Stimulated activated CD8-positive, alpha-beta memory T cell treated with anti-CD3 and anti-CD28 coated beads, Interleukin-7, amount 100 ng/mL, for 1 hour (primary cell): ENCODE measurements around the gene ABCB7.
"Not testable (repeated sequence)": the region's sequence is repeated elsewhere in the genome, so short reads cannot be mapped to it uniquely, and the experiment has no call there.

ENCODE experiments used
- DNase-seq, 2 donors: peaks; one replicate each; pipeline ENCODE4 v3.0.0-alpha.2; 2020; ENCODE audit warnings: low read depth in 2 of 2

Gene ABCB7

DNA sequence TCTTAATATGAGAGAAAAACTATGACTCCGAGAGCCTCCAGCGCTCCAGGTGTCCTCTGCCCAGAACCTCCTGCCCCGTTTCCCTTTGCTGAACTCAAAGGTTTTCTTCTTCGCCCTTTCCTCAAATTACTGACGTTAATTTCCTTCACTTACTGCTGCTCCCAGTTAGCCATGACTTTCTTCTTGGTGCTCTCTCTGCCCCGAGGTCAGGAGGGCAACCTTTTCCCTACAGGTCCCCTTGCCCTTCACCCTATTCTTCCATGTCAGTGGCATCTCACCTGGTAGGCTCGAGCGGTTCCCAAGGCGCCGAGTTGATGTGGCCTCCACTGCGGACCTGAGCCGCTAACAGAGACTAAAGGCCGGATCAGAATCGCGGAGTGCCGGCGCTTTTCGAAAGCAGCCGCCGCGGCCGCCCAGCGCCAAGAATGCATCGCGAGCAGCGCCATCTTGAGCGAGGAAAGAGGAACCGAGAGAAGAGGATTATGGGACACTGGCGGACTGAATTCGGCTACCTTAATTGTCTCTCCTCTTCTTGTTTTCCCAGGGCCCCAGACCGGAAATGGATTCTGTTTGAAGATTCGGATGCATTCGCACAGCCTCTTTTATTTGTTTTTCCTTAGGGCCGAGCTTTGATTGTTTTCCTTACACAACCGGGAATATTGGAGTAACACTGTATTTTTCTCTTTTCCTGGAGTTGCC, at the start of gene ABCB7:
ABCB7 (minus strand) TSS at position 457 of the 699 bp plus-strand sequence; CDS start at position 446, 11 bp downstream.
- DNase-seq, result peak; percentile 18 to 22

DNA sequence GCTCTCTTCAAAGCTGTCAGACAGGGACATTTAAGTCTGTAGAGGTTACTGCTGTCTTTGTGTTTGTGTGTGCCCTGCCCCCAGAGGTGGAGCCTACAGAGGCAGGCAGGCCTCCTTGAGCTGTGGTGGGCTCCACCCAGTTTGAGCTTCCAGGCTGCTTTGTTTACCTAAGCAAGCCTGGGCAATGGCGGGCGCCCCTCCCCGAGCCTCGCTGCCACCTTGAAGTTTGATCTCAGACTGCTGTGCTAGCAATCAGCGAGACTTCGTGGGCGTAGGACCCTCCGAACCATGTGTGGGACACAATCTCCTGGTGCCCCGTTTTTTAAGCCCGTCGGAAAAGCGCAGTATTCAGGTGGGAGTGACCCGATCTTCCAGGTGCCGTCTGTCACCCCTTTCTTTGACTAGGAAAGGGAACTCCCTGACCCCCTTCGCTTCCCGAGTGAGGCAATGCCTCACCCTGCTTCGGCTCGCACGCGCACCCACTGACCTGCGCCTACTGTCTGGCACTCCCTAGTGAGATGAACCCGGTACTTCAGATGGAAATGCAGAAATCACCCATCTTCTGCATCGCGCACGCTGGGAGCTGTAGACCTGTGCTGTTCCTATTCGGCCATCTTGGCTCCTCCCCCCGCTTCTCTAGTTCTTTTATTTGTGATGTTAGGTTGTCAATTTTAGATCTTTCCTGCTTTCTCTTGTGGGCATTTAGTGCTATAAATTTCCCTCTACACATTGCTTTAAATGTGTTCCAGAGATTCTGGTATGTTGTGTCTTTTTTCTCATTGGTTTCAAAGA, 32.5 kb upstream of the ABCB7 start:
- not testable (repeated sequence) for DNase-seq

DNA sequence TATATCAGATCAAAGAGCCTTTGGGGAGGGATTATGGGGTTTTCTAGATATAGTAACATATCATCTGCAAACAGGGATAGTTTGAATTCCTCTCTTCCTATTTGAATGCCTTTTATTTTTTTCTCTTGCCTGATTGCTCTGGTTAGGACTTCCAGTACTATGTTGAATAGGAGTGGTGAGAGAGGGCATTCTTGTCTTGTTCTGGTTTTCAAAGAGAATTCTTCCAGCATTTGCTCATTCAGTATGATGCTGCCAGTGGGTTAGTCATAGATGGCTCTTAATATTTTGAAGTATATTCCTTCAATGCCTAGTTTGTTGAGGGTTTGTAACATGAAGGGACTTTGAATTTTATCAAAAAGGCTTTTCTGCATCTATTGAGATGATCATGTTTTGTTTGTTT, 25.6 kb upstream of the ABCB7 start:
- DNase-seq, result no peak

DNA sequence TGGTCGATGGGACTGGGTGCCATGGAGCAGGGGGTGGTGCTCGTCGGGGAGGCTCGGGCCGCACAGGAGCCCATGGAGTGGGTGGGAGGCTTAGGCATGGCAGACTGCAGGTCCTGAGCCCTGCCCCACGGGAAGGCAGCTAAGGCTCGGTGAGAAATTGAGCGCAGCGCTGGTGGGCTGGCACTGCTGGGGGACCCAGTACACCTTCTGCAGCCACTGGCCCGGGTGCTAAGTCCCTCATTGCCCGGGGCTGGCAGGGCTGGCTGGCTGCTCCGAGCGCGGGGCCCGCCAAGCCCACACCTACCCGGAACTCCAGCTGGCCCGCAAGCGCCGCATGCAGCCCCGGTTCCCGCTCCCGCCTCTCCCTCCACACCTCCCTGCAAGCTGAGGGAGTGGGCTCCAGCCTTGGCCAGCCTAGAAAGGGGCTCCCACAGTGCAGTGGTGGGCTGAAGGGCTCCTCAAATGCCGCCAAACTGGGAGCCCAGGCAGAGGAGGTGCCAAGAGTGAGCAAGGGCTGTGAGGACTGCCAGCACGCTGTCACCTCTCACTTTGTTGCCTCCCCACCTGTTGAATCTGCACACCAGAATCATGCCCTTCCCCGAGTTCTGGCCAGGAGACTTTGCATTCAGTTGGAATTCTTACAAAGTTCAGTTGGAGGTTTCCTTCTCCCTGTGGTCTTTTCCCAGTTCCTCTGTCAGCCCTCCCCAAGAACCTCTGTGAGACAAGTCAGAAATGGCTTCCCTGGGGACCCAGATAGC, 23.6 kb upstream of the ABCB7 start:
- DNase-seq, result not testable (repeated sequence)

DNA sequence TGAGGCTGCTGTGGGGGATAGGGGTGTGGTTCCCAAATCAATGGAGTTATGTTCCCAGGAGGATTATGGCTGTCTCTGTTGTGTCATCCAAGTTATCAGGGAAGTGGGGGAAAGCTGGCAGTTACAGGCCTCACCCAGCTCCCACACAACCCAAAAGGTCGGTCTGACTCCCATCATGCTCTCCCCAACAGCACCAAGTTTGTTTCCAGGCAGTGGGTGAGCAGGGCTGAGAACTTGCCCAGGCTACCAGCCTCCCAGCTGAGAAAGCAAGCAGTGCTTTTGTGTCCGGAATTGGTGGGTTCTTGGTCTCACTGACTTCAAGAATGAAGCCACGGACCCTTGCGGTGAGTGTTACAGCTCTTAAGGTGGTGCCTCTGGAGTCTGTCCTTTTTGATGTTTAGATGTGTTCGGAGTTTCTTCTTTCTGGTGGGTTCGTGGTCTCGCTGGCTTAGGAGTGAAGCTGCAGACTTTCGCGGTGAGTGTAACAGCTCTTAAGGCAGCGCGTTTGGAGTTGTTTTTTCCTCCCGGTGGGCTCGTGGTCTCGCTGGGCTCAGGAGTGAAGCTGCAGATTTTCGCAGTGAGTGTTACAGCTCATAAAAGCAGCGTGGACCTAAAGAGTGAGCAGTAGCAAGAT, 16.3 kb upstream of the ABCB7 start:
- DNase-seq, result not testable (repeated sequence)

DNA sequence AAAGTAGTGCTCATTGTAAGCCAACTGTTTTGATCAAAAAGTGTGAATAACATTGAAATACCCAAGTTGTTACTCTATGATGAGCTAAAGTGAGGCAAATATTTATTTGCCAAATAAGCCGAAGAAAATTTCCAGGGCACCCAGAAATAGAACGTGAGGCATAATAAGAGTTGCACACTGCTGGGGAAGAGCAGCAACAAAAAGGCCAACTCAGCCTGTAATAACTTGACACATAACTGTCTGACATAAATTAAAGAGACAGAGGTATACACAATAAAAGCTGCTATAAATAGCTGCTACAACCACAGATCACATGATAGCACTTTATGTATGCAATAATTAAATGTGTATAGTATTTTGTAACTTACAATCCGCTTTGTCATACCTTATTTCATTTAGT, 2.0 kb upstream of the ABCB7 start:
- no peak for DNase-seq

DNA sequence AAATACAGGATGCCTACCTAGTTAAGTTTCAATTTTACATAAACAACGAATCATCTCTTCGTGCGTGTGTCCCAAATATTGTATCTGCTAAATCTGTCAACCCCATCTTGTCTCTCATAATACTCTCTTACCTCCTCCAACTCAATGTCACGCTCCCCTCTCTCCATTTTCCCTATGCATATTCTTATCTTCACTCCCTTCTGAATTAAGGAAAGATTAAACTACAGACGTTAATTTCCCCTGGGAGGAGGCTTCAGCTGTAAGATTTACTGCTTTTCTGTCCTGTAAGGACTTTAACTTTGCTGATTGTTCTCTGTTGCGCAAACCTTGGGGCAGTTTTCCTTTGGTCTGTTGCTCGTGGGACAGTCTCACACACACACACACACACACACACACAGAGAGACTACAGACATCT, 455 bp upstream of the ABCB7 start:
- no peak for DNase-seq

DNA sequence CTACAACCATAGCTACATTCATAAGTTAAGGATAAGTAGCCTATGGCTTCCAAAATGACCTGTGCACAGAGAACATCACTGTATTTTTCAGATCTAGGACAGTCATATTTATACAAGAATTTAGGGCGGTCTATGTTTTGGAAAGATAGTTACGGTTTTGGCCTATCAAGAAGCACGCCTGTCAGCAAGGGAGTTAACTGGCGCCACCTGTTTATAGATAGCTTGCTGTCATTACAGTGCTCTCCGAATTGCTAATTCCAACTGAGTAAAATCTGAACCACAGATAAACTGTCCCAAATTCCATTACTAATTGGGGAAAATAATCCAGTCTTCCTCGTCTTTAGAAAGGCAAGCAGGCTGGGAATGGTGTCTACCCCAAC, 646 bp downstream of the ABCB7 start:
- DNase-seq, result no peak

DNA sequence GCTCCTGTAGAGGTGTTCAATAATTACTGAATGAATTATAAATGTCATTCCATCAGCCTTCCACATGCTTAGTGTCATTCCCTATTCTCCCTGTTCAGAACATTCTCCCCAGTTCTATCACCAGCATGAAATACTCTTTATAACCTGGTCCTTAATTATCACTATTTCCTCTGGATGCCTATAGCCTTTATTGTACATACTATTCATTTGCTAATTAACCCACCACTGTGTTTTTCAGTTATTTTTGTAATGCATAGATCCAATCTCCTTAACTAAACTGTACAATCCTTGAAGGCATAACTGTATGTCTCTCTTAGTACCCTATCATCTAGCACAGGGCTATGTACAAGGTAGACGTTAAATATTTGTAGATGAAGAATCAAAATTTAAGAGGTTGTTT, 1.2 kb downstream of the ABCB7 start:
- DNase-seq, result no peak

DNA sequence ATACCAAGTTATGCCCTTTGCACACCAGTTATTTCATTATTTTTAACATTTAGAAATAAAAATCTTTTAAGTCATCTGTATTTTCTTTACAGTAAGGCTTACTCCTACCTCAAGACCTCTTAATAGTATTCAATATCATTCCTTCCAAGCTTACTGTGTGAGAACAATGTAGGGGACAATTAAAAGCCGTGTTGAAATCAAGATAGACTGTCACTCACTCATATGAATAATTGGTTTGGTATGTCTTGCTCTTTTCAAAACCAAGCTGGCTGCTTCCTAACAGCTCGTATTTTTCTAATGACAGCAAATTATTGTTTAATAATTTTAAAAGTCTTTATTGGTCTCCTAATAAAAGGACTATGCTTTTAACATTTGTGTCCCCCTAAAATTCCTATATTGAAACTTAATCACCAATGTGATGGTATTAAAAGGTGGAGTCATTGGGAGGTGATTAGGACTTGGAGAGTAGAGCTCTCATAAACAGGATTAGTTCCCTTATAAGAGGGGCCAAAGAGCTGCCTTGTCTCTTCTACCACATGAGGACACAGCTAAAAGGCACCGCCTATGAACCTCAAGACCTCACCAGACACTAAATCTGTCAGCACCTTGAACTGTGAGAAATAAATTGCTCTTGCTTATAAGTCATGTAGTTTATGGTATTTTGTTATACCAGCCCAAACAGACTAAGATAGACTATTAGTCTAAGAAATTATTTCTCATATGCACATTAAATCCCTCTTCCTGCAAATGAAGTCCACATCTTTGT, 4.1 kb downstream of the ABCB7 start:
- no peak for DNase-seq

DNA sequence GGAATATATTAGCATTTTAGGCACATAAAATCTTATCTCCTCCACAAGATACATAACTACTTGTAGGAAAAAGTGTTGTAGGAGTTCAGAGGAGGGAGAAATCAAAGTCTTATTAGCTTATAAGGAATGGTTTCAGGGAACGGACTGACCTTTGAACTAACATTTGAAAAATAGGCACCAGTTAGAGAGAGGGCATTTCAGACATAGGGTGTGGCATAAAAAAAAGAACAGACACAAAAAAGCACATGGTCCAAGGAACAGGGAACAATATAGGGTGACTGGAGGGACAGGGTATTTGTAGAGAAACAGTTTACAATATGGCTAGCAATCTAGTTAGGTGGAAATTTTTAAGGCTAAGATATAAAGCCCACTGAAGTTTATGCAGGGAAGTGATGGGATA, 6.4 kb downstream of the ABCB7 start:
- no peak for DNase-seq

DNA sequence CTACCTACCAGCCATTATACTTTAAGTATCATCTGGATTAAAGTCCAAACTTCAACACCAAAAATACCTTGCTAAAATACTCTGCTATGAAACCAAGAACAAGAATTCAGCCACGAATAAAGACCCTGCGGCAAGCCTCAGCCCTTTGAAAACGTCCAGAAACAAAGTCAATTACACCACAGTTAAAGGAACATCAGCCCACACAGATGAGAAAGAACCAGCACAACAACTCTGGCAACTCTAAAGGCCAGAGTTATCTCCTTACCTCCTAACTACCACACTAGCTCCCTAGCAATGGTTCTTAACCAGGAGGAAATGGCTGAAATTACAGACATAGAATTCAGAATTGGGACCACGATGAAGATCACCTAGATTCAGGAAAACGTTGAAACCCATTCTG, 23.4 kb downstream of the ABCB7 start:
- no peak for DNase-seq

DNA sequence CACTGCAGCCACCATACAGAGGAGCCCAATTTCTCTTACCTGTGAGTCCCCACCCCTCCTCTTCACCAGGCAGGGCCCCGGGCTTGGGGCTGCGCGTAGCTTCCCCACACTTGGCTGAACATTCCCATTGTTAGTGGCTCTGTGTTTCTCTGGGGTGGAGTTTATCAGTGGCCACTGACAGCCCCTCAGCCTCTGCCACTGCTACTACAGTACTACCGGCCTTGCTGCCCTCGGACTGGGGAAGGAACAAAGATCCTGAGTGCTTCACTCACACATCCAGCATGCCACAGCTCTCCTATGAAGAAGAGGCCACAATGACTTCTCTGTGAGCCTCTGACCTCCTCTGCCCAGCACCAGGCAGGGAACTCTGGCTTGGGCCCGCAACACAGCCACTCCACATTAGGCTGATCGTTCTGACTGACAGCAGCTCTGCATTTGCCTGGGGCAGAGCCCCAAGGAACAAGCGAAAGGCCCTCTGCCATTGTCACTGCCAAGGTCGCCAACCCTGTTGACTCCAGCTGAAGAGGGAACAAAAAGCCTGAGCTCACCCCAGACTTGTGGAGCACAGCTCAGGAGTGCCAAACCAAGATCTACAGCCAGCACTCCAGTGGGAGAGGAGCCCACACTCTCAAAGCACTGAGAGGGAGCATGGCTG, 24.0 kb downstream of the ABCB7 start:
- no peak for DNase-seq

DNA sequence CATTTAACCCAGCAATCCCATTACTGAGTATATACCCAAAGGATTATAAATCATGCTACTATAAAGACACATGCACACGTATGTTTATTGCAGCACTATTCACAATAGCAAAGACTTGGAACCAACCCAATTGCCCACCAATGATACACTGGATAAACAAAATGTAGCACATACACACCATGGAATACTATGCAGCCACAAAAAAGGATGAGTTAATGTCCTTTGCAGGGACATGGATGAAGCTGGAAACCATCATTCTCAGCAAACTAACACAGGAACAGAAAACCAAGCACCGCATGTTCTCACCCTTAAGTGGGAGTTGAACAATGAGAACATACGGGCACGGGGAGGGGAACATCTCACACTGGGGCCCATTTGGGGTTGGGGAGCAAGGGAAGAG, 27.0 kb downstream of the ABCB7 start:
- not testable (repeated sequence) for DNase-seq

DNA sequence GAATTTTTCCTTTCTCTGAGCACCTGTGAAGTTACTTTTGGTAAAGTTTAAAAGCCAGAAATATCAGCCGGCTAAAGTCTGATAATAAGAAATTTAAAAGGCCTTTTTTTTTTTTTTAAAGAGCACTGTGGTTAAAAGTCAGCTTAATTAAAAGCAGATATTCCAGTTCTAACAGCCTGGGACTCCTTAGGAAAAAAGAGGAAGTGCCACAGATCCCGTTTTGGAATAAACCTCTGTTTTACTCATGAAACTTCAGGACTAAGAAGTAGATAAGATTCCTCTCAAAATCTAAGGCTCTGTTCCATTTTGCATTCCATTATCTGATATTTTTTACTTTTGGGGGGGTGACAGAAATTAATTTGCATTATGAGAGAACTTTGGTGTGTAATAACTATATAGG, 37.8 kb downstream of the ABCB7 start:
- no peak for DNase-seq

DNA sequence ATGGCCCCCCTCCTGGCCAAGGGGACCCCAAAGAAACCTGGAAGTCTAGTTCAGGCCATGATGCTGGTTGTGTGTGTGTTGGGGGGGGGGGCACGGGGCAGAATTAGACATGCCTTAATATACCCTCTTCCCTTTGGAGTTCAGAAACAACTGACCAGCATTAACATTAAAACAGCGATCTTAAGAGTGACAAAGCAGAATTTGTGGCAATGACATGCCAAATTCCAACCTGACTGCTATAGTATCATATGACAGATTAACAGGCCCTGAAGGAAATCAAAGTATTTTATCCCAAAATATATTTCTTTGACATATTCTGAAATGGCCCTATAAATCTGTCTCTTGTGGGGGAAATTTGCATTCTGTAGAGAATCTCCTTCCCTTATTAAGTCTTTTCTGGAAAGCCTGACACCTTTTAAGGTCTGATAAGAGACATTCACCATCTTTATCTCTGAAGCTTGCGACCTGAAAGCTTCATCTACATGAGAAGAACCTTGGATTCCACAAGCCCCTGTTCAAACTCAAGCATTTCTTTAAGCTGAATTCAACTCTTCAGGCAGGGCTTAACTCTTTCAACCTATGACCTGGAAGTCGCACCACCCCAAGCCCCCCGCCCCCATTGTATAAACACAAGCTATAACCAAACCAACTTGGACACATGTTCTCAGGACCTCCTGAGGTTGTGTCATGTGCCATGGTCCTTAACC, 40.2 kb downstream of the ABCB7 start:
- no peak for DNase-seq

DNA sequence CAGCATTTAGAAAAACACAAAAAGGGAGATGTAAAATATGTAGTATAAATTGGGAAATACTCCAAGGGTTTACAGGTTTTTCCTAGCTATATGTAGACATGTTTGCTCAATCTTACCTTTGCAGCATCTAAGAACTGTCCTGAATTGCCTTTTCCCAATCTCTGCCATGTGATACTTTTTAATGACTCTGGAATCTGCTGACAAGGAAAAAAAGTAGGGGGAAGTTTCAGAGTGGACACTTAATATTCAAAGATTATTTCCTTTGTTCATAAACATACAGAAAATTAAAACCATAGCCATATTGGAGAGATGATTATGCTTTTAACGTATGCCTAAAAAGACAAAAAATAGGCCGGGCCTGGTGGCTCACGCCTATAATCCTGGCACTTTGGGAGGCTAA, 41.4 kb downstream of the ABCB7 start:
- no peak for DNase-seq

DNA sequence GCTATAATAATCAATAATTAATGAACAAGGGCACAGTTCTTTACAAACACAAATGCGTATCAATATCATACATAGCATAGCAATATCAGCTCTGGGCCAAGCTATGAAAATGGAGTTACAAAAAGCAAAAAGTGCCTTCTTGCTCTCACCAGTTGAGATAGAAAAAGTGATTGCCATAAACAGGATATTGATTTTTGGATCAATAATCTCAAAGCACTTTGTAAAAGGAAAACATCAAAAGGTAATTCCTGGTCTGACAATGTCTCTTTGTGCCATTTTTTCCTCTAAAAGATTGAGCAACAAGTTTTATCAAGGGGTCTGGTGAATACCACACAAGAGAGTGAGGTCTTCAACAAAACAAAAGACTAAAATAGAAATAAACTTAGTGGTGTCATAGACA, 42.4 kb downstream of the ABCB7 start:
- no peak for DNase-seq

DNA sequence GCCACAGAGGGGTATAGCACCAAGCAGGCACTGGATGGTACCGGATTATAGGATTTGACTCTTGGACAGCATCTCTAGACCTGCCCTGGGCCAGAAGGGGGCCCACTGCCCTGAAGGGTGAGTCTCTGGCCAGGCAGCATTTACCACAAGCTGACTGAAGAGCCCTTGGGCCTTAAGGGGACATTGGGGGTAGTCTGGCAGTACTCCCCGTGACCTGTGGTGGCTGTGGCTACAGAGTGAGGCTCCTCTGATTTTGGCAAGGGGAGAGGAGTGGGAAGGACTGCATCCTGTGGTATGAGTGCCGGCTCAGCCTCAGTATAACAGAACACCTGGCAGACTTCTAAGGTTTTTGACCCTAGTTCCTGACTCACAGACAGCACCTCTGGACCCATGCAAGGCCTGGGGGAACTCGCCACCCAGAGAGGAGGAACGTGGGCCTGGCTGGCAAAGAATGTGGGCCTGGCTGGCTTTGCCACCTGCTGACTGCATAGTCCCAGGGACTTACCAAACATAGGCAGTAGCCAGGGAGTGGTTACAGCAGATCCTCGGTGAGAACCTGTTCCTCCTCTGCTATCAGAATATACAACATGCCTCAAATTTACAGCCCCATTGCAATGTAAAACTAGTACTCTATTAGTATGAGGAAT, 48.1 kb downstream of the ABCB7 start:
- DNase-seq, result no peak

DNA sequence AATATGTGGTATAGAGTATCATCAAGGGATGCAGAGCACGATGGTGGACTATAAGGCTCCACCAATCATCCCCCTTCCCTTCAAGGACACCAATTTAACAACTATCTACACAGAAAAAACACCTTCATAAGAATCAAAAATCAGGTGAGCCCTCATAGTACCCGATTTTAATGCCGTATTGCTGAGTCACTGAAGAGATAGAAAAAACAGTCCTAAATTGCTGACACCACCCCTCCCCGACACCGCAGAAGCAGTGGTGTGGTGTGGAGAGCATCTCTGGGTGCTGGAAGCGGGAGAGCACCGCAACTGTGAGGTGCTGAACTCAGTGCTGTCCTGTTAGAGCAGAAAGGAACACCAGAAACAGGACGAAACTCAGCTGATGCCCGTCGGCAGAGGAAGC, 49.3 kb downstream of the ABCB7 start:
- no peak for DNase-seq
